Aorta (tissue), 5 donors: ENCODE measurements around the gene ATAD3A. TPM values are rescaled to one million over a fixed set of nuclear protein-coding genes. Genes with fewer than 3 reads are reported as not detected.
A peak's percentile ranks its signal among the peaks of the same experiment; 100 is the strongest.

Experiments used
- ATAC-seq: fragments of 200-7000 bp; cut with Tn5 transposase; one replicate; pipeline ENCODE4 v1.9.1; 2022; ENCODE audit warnings: moderate library complexity; ENCODE audit not compliant: low FRiP score
- DNase-seq, 2 donors: peaks; one replicate each; pipeline ENCODE4 v3.0.0-alpha.2; 2020
- H3K27ac ChIP-seq, 2 donors: one replicate each; pipeline ENCODE4 v1.5.1; 2013; ENCODE audit warnings: low read length in 2 of 2, mild to moderate bottlenecking in 2 of 2, moderate library complexity in 2 of 2, control low read depth in 1 of 2, inconsistent platforms in 1 of 2, low read depth in 1 of 2
- H3K27me3 ChIP-seq, 2 donors: one replicate each; pipeline ENCODE4 v1.6.1; 2013; ENCODE audit warnings: control low read depth in 1 of 2, low read length in 1 of 2, mild to moderate bottlenecking in 1 of 2, moderate library complexity in 1 of 2; ENCODE audit not compliant: insufficient read depth in 2 of 2, control insufficient read depth in 1 of 2
- H3K36me3 ChIP-seq, 2 donors: one replicate each; pipeline ENCODE4 v1.6.1; 2013; ENCODE audit warnings: control low read depth in 1 of 2, low read length in 1 of 2, mild to moderate bottlenecking in 1 of 2; ENCODE audit not compliant: insufficient read depth in 2 of 2, control insufficient read depth in 1 of 2
- H3K4me1 ChIP-seq, 2 donors: one replicate each; pipeline ENCODE4 v1.6.1; 2013; ENCODE audit warnings: low read length in 2 of 2, control low read depth in 1 of 2, mild to moderate bottlenecking in 1 of 2, moderate library complexity in 1 of 2; ENCODE audit not compliant: insufficient read depth in 2 of 2, control insufficient read depth in 1 of 2
- H3K4me3 ChIP-seq, 2 donors: one replicate each; pipeline ENCODE4 v1.5.1; 2013; ENCODE audit warnings: low read length in 2 of 2, control low read depth in 1 of 2, mild to moderate bottlenecking in 1 of 2
- H3K9me3 ChIP-seq: one replicate; pipeline ENCODE4 v1.6.1; 2013; ENCODE audit warnings: mild to moderate bottlenecking, low read length; ENCODE audit not compliant: control insufficient read depth
- WGBS, 2 donors: extraction: QIAGEN DNeasy Blood & Tissue Kit; methylation state at CpG; one replicate each; pipeline ENCODE4 v1.1.7; 2013; 5-methylcytosine and 5-hydroxymethylcytosine counted together
- intact Hi-C, 2 donors: fragments of 100-400 bp; cut with DNase I; formaldehyde crosslinking; loops; one replicate each; pipeline versions ENCODE4 v1.14.2 to v1.15.0; 2022
- polyA plus RNA-seq, 2 donors: library from polyadenylated mRNA; stranded (reverse); fragments of 200-250 nt; gene quantifications; one replicate each; pipeline ENCODE4 v1.2.3, GENCODE V29; 2013
- total RNA-seq, 2 donors: library from RNA; stranded (reverse); fragmentation: NEBNext Ultra II Directional; extraction: Animal tissue kit (Norgen Biotek cat#: 25700); gene quantifications; one replicate each; pipeline ENCODE4 v1.2.1, GENCODE V29; 2021
- donor health status: healthy with polysubstance abuse.
- donor health status: Bipolar disorder and iron deficiency.
- donor health status: DM: no; HTN: no; CAD: no.
- donor health status: DM: no; HTN: no; CAD: no.
- donor health status: DM: yes; HTN: yes; CAD: no.

The ATAD3A gene
- total and polyA plus RNA-seq, 4 donors = 8.3 to 20.2 (median 12.5) TPM

- peak overlapping the region; percentile 46 to 64 for H3K4me3 ChIP-seq
- WGBS, 2 donors = 11 to 17% methylated on average over 46 to 66 of the region's 66 CpGs
- H3K36me3 ChIP-seq = no peaks in the 10 kb centered on the region
- H3K27ac ChIP-seq = no peak overlapping the region
- DNase-seq = peak in 1 of 2 donors; percentile 81
- intact Hi-C loops = no loop called here
- H3K4me1 ChIP-seq = no peaks in the 10 kb centered on the region
- no peaks in the 10 kb centered on the region for H3K9me3 ChIP-seq
- ATAC-seq = no peak
- no peaks in the 10 kb centered on the region for H3K27me3 ChIP-seq
Observed at GRCh38 chr1:1539310-1540089, 27.5 kb downstream of the ATAD3A start.

- Histone ChIP-seq H3K27ac (no peak within 1 kb of the TSS), H3K9me3 (no peaks in the 10 kb centered on the region), H3K4me3 (peak within 1 kb of the TSS; percentile 46 to 64), H3K27me3 (no peaks in the 10 kb centered on the region), H3K4me1 (no peaks in the 10 kb centered on the region), H3K36me3 (no peaks in the 10 kb centered on the region)
- intact Hi-C loops = no loop called here
- DNase-seq = peak; percentile 88 to 93
- peak; percentile 78 for ATAC-seq
- 1% methylated on average over 24 to 99 of the region's 100 CpGs for WGBS, 2 donors
Observed at GRCh38 chr1:1540090-1540817, 28.3 kb downstream of the ATAD3A start, which contains the start of gene TMEM240. TMEM240 (minus strand) TSS chr1:1540624; CDS start chr1:1540346, 278 bp downstream.

DNA sequence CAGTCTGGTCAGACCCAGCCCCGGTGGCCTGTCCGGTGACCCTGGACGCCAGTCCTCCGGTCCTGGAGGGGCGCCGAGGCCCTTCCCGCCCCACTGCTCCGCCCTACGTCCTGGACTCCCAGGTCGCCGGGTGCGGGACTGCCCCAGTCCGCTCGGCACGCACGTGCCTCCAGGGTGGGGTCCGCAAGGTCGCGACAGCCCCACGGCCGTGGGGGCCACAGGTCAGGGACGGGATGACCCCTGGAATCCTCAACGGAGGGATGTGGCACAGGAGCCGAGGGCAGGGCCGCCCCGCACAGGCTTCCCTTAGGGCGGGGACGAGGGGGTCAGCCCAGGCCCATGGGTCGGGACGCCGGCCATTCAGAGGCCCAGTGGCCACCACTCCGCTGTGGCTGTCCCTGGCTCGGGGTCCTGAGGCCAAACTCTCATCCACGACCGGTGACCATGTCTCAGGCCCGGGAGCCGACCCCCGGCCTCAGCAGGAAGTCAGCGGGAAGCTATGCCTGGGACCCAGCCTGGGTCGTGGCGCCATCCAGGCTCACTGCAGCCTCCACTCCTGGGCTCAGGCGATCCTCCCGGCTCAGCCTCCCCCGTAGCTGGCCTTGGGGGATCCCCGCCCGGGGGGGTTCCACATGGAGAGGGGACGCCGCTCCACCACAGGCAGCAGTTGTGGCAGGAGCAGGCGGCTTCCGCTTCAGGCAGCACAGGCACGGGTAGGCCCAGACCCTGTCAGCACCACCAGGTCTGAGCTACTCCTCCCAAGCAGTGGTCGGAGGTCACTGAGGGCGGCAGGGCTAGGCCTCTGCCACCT is 29.1 kb downstream of the ATAD3A start:
- H3K4me3 ChIP-seq = peak overlapping the region in 1 of 2 donors; percentile 46
- DNase-seq (peak in 1 of 2 donors; percentile 82), ATAC-seq (peak; percentile 9)
- intact Hi-C loops = no loop called here
- no peak overlapping the region for H3K27ac ChIP-seq
- no peaks in the 10 kb centered on the region for H3K27me3 ChIP-seq
- WGBS, 2 donors = 51 to 56% methylated on average over 47 to 53 of the region's 53 CpGs
- H3K36me3 ChIP-seq = no peaks in the 10 kb centered on the region
- H3K4me1 ChIP-seq = no peaks in the 10 kb centered on the region
- H3K9me3 ChIP-seq = no peaks in the 10 kb centered on the region

DNA sequence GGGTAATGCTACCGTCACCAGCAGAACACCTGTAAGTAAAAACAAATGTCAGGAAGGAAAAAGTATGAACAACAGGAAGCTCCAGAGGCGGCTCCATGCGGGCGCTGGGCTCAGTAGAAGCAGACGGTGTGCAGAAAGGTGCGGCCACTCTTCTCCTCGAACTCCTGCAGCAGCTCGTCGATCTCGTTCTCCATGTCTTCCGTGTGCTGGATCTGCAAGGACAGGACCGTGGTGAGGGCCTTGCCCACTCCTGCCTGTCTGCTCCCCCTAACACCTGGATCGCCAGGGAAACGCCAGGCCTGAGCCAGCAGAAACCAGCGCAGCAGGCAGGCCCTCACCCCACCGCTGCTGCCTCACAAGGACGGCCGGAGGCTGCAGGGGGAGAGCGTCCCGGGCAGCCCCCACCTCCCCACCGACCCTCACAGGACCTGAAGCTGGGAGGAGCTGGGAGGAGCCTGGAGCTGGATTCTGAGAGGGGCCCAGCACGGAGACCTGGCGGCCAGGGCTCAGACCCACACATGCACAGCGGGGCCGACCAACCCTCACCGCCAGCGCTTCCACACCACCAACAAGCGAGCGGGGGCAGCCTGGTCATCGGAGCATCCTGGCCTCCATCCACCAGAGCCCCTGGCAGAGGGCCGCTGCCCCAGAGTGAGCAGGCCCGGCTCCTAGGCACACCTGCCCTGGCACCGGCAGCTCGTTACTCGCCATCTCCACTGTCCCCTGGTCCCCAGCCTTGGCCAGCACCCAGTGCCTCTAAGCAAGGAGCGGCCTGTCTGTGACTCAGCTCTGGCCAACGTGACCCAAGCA is 30.2 kb downstream of the ATAD3A start:
- intact Hi-C loops = no loop called here
- Histone ChIP-seq H3K4me3 (no peak overlapping the region), H3K4me1 (no peaks in the 10 kb centered on the region), H3K27ac (no peak overlapping the region), H3K9me3 (no peaks in the 10 kb centered on the region), H3K27me3 (no peaks in the 10 kb centered on the region), H3K36me3 (no peaks in the 10 kb centered on the region)
- DNase-seq (no peak), ATAC-seq (no peak)
- 90 to 92% methylated on average over 36 to 37 of the region's 37 CpGs for WGBS, 2 donors

DNA sequence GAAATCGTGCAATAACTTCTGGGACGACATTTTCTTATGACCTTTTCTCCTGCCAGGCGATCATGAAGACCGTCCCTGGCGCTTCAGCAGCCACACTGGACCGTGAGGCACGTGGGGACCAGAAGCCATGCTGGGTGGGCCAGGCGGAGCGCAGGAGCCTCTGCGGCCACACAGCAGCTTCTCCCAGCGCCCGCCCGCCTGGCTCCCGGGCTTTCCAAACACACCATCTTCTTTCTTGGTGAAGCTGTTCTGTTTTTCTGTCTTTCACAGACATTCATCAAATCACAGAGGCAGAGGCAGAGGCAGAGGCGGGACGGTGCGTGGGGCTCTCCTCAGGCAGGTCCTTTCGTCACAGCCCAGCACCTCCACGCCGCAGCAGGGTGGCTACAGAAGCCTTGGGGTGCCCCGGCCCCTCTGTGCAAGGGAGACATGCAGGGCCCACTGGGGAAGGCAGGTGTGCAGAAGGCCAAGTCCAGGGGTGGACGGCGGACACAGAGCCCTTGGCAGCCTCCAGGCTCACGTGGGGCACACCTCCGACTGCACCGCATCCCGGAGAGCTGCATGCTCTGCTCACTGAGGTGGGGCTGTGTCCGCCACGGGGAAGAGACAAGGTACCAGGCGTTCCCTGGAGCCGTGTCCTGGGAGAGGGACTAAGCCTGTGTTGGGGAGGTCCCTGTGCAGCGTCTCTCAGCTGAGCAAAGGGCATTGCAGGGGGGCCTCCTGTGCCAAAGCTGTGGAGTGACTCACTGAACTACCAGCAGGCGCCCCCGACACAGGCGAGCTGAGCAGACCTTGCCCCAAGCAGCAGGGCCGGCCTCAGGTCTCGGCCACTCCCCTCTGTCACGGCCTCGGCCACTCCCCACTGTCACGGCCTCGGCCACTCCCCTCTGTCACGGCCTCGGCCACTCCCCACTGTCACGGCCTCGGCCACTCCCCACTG is 31.1 kb downstream of the ATAD3A start:
- 86 to 87% methylated on average over 45 of the region's 45 CpGs for WGBS, 2 donors
- intact Hi-C loops = no loop called here
- Histone ChIP-seq H3K4me3 (no peak overlapping the region), H3K9me3 (no peaks in the 10 kb centered on the region), H3K27ac (no peak overlapping the region), H3K36me3 (no peaks in the 10 kb centered on the region), H3K4me1 (no peaks in the 10 kb centered on the region), H3K27me3 (no peaks in the 10 kb centered on the region)
- DNase-seq (no peak), ATAC-seq (no peak)

GRCh38 chr1:1543706-1544099 is 31.7 kb downstream of the ATAD3A start:
- no peaks in the 10 kb centered on the region for H3K36me3 ChIP-seq
- H3K4me3 ChIP-seq = no peak overlapping the region
- WGBS, 2 donors = 65 to 75% methylated on average over 19 of the region's 19 CpGs
- no peaks in the 10 kb centered on the region for H3K9me3 ChIP-seq
- no peak overlapping the region for H3K27ac ChIP-seq
- DNase-seq (no peak), ATAC-seq (no peak)
- H3K4me1 ChIP-seq = no peaks in the 10 kb centered on the region
- no peaks in the 10 kb centered on the region for H3K27me3 ChIP-seq
- intact Hi-C loops = no loop called here

GRCh38 chr1:1544544-1544943 is 32.6 kb downstream of the ATAD3A start:
- Histone ChIP-seq H3K27ac (no peak overlapping the region), H3K9me3 (no peaks in the 10 kb centered on the region), H3K4me1 (no peaks in the 10 kb centered on the region), H3K27me3 (no peaks in the 10 kb centered on the region), H3K36me3 (no peaks in the 10 kb centered on the region), H3K4me3 (no peak overlapping the region)
- intact Hi-C loops = no loop called here
- 87 to 91% methylated on average over 10 of the region's 10 CpGs for WGBS, 2 donors
- no peak for ATAC-seq
- DNase-seq = no peak
